ENCODE measurements around the gene BICD2.
"Not testable (repeated sequence)": the region's sequence is repeated elsewhere in the genome, so short reads cannot be mapped to it uniquely, and the experiment has no call there.

BICD2 gene

GRCh38 chr9:92771309-92771708 lies 6.7 kb upstream of the BICD2 start:
- DNase-seq (ENCODE audit: low read depth in 2 of 3, low spot score in 2 of 3): no peak

GRCh38 chr9:92770360-92770995 lies 5.8 kb upstream of the BICD2 start:
- no peak for DNase-seq (ENCODE audit: low read depth in 2 of 3, low spot score in 2 of 3)

- no peak for DNase-seq (ENCODE audit: low read depth in 2 of 3, low spot score in 2 of 3)
Observed at GRCh38 chr9:92769990-92770359, 5.3 kb upstream of the BICD2 start.

GRCh38 chr9:92769286-92769685 lies 4.7 kb upstream of the BICD2 start:
- DNase-seq (ENCODE audit: low read depth in 2 of 3, low spot score in 2 of 3): no peak

GRCh38 chr9:92768816-92769215 lies 4.2 kb upstream of the BICD2 start:
- not testable (repeated sequence) for DNase-seq (ENCODE audit: low read depth in 2 of 3, low spot score in 2 of 3)

- DNase-seq (ENCODE audit: low read depth in 2 of 3, low spot score in 2 of 3): no peak
Observed at GRCh38 chr9:92767066-92768054, 2.7 kb upstream of the BICD2 start.

- peak; percentile 87 to 97 (median 92) for DNase-seq (ENCODE audit: low read depth in 2 of 3, low spot score in 2 of 3)
Observed at GRCh38 chr9:92764988-92765936, 629 bp upstream of the BICD2 start.

- DNase-seq (ENCODE audit: low read depth in 2 of 3, low spot score in 2 of 3): peak in 2 of 3 experiments; percentile 5 to 14
Observed at GRCh38 chr9:92763721-92764380, 782 bp downstream of the BICD2 start.

GRCh38 chr9:92762781-92763708 lies 1.6 kb downstream of the BICD2 start:
- DNase-seq (ENCODE audit: low read depth in 2 of 3, low spot score in 2 of 3): no peak

- DNase-seq (ENCODE audit: low read depth in 2 of 3, low spot score in 2 of 3): no peak
Observed at GRCh38 chr9:92762196-92762595, 2.4 kb downstream of the BICD2 start.

- no peak for DNase-seq (ENCODE audit: low read depth in 2 of 3, low spot score in 2 of 3)
Observed at GRCh38 chr9:92761686-92762085, 2.9 kb downstream of the BICD2 start.

- DNase-seq (ENCODE audit: low read depth in 2 of 3, low spot score in 2 of 3): no peak
Observed at GRCh38 chr9:92760494-92760893, 4.1 kb downstream of the BICD2 start.

GRCh38 chr9:92760070-92760469 lies 4.6 kb downstream of the BICD2 start:
- no peak for DNase-seq (ENCODE audit: low read depth in 2 of 3, low spot score in 2 of 3)

GRCh38 chr9:92759446-92759845 lies 5.2 kb downstream of the BICD2 start:
- DNase-seq (ENCODE audit: low read depth in 2 of 3, low spot score in 2 of 3): no peak

GRCh38 chr9:92756792-92757191 lies 7.8 kb downstream of the BICD2 start:
- DNase-seq (ENCODE audit: low read depth in 2 of 3, low spot score in 2 of 3): no peak

- DNase-seq (ENCODE audit: low read depth in 2 of 3, low spot score in 2 of 3): no peak
Observed at GRCh38 chr9:92754091-92754745, 10.4 kb downstream of the BICD2 start.

- no peak for DNase-seq (ENCODE audit: low read depth in 2 of 3, low spot score in 2 of 3)
Observed at GRCh38 chr9:92752812-92753404, 11.7 kb downstream of the BICD2 start.

- DNase-seq (ENCODE audit: low read depth in 2 of 3, low spot score in 2 of 3): no peak
Observed at GRCh38 chr9:92749934-92750315, 14.7 kb downstream of the BICD2 start.
